Measurements from ENCODE around the gene SNCG. TPM values are rescaled to one million over a fixed set of nuclear protein-coding genes. Genes with fewer than 3 reads are reported as not detected.

Gene SNCG
- total RNA-seq: 7.2 and 7.5 TPM in 2 replicates

DNA sequence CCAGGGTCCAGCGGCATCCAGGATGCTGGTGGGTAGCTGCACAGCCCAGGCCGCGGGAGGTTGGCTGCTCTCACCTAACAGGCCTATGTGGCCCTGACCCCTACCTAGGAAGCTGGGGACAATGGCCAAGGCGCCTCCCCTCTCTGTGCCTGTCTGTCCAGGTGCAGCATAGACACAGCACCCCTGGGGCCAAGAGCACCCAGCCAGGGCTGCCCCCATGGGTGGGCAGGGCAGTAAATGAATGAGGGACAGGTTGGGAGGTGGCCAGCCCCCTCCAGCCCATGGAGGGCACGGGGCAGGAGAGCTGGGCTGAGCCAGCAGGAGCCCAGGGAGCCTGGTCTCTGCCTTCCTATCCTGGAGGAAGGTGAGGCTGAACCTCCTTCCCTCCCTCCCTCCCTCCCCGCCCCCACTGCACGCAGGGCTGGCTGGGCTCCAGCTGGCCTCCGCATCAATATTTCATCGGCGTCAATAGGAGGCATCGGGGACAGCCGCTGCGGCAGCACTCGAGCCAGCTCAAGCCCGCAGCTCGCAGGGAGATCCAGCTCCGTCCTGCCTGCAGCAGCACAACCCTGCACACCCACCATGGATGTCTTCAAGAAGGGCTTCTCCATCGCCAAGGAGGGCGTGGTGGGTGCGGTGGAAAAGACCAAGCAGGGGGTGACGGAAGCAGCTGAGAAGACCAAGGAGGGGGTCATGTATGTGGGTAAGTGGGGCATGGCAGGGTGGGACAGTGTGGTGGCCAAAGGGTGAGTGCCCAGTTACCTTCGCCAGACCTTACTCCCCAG lies at the start of gene SNCG:
Gene SNCG, plus strand, starts transcription at position 484 of the 785 bp plus-strand sequence. Its CDS starts 99 bp downstream, at position 583.

DNA sequence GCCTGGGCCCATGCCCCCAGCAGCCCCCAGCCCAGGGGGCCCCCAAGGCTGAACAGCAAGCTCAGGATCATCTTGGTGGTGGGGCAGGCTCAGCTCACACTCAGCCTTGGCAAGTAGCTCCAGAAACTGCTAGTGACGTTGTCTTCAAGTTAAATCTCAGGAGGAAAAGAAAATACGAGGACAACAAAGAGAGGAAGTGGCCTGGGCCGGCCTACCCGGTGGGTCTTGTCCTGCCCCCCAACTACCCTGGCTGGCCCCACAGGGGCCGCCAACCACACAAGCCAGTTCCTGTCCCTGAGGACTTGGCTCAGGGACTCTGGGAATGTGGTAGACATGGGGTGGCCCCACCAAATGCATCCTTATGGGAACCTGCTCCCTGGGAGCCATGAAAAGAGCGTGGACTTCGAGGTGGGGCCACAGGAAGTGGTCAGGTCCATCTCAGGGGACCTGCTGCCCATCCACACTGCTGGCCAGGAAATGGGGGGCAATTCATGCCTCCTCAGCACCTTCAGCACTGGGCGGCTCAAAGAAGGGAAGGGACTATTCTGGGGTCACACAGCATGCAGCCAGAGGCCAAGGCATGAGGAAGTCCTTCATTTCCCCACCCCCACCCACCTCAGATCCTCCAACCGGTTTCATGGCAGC lies 806 bp upstream of the SNCG start, which contains the start of gene MMRN2:
Gene MMRN2, minus strand, starts transcription at position 145 of the 645 bp plus-strand sequence. Its CDS starts 74 bp downstream, at position 71.

DNA sequence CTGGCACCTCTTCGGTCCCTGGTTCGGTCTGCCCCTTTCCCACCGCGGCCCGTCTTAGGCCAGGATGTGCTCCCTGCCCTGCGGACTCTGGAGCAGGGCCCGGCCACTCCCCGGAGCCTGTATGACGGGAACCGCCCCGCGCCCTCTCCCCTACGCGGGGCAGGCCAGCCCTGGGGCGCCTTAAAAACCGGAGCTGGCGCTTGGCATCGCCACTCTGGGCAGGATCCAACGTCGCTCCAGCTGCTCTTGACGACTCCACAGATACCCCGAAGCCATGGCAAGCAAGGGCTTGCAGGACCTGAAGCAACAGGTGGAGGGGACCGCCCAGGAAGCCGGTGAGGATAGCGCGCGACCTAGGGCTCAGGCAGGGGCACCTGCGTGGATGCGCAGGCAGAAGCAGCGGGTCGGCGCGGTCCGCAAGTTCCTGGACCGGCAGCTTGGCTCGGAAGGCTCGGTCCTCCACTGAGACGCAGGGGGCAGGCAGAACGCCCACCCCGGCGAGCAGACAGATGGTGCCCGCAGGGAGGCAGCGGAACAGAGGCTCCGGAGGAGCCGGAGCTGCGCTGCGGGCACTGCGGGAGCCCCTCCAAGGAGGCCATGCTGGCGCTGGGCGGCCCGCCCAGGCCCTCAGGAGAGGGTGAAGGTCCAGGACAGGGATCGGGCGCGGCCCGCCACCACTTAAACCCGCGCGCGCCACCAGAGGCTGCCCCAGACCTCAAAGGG lies 10.0 kb downstream of the SNCG start, which contains the start of gene ADIRF:
Gene ADIRF, plus strand, starts transcription at position 212 of the 723 bp plus-strand sequence. Its CDS starts 63 bp downstream, at position 275.

Other genes with a start within 250 kb of the SNCG start
- gene BMPR1A, start 202.0 kb upstream of the SNCG start, total RNA-seq: 59.3 and 60.6 TPM in 2 replicates
- 3.9 and 14.9 TPM in 2 replicates for gene MMRN2, start 984 bp upstream of the SNCG start, total RNA-seq
- gene ADIRF, start 9.9 kb downstream of the SNCG start, total RNA-seq: 36.3 and 73.0 TPM in 2 replicates
- not detected in 2 replicates for gene FAM25A, start 61.7 kb downstream of the SNCG start, total RNA-seq
- 280 and 331 TPM in 2 replicates for gene GLUD1, start 136.2 kb downstream of the SNCG start, total RNA-seq
- gene SHLD2, start 136.6 kb downstream of the SNCG start, total RNA-seq: 24.4 and 36.5 TPM in 2 replicates